GM19467 (cell line): ENCODE measurements around the gene SLC10A7.

Source experiments
- ATAC-seq: cut with Tn5 transposase; IDR thresholded peaks from one replicate; pipeline ENCODE4 v1.9.1; 2021; ENCODE audit warnings: mild to moderate bottlenecking, moderate library complexity; ENCODE audit not compliant: unreplicated experiment

Gene SLC10A7

DNA sequence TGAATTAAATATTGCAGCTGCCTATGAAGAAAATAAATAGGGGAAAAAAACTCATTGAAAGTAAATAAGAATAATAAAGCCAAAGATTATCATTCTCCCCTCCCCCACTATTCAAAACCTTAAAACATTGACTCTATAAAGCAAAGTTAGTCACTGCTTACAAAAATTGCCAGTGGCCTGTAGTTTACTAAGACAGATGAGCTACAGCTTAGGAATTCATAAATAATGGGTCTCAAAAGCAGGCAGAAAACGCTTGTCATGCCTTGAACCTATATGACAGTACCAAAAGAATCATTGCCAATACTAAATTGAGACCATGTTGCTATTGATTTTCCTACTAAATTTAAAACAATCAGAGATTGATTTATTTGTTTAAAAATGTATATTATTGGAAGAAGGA, 78.9 kb downstream of the SLC10A7 start:
- ATAC-seq = no peak

DNA sequence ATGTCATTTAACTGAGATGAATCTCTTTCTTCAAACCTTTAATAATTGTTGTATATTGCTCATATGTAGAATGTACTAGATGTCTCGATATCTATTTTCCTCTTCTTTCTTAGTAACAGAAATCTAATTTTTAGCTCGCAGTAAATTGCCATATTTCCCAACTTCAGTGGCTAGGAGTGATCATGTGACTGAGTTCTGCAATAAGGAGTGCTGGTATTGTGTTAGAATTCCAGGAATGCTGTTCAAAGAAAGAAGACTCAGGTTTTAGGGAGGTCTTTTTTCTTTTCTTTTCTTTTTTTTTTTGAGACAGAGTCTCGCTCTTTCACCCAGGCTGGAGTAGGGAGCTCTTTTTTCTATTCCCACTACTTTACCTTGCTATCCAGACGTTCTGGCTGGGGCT, 81.7 kb downstream of the SLC10A7 start:
- ATAC-seq = no peak

DNA sequence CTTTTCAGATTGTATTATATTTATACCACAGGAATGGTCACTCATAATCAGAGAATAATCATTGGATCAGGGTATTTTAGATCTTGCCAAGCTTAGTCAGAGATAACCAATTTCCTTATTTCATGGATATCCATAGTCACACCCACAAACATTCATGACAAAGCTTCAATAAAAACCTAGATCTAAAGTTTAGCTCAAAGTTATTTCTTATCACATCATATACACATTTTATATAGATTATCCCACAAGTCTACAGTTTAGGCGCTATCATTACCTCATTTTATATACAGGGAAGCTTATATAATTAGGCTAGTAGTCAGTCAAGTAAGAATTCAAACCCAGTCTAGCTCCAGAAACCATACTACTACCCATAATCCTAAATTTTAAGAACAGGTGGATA, 82.3 kb downstream of the SLC10A7 start:
- ATAC-seq = no peak

DNA sequence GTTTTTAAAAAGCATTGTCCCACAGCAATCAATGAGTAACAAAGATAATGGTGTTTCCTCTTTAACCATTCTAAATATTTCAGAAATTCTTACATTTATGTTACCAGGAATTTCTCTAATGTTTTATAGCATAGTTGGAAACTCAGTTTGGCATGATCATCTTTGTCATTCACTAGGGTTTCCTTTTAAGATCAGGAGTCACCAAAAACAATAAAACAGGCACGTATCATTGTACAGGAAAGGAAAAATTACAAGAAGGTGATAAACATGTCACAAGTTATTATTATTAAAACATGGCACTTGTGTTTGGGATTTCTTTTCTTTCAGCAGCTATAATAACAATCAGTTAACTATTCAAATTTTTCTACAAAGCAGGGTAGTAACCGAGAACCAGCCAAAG, 84.0 kb downstream of the SLC10A7 start:
- no peak for ATAC-seq

DNA sequence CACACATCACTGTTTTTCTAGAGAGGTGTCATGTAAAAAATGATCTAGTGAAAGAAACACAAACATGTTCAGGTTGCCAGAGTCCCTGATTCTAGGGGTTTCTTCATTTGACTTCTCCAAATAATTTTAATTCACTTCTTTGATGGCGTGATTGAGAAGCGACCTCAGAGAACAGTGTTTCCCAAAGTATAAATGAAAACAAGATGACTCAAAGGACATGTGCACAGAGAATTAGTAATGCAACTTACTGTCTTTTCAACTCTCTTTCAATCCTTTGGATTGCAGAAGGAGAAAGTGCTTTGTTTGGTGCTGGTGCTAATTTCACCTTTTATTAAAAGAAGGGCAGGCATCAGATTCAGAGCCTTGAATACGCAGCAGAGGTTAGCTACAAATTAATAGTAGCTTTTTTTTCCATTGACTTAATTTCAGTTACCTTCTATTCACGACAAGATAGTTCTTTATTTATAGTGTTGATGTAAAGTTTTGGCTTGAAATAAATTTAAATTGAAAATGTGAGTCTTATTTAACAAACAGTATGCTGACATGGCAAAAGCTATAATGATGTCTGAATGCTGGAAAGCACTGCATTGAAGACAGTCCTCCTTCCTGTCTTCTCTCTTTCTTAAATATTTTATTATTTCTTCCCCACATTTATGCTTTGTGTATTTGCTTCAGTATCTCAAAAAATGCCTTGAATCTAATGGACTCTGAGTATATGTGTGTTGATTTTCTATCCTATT, 85.1 kb downstream of the SLC10A7 start:
- ATAC-seq = no peak

DNA sequence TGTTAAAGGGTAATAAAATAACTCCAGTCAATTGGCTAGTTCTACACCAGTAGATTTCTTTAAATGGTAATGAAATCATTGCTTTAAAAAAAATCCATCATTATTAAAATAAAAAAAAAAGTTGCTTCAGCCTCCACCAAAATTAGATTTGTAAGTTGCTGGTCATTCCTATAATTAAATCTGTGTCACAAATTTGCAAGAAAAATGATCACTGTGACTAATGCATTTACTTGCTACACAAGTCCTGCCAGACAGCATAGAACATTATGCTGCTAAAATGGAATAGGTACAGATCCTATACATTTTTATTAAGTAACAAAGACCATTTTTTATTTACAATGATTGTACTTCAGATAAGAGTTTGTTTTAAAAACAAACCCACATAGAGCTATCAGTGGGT, 85.8 kb downstream of the SLC10A7 start:
- no peak for ATAC-seq

DNA sequence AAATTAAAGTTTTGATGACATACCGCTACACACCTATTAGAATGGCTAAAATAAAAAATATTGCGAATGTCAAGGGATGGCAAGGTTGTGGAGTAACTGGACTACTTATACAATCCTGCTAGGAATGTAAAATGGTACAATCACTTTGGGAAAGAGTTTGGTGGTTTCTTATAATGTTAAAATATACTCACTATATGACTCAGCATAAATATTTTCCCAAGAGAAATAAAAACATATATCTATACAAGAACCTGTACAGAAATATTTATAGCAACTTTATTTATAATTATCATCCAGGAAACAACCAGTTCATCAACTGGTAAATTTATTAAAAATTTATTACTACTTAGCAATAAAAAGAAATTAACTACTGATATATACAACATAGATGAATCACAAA, 89.7 kb downstream of the SLC10A7 start:
- no peak for ATAC-seq

DNA sequence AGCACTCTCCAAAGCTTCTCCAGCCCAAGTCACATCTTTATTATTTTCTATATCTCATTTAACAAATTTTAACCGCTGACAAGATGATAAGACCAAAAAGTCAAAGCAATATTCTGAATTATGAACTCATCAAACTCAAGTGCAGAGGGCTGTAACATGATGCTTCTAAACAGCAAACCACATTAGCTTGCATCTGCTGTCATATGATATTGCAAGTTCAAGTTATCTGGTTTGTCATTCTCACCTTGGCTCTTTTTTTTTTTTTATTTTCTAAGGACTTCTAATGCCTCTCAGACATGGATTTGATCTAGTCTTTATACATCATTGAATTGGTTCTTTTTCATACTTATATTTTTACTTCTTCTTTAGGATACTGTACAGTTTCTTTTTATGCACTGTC, 93.4 kb downstream of the SLC10A7 start:
- no peak for ATAC-seq

DNA sequence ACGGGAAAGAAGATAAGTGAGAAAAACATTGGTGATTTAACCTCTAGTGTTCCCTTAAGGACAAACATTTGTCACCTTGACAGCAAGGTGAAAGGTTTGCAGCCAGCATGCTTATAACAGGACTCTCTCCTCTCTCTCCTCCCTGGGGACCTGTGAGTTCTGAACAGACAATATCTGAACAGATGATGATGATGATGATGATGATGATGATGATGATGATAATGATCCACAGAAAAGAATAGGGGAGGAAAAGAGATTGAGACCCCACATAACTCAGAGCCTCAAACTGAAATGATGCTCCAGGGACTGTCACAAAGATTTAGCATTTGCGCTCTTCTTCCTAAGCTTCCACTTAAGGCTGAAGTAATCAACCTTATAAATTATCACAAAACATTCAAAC, 103.9 kb downstream of the SLC10A7 start:
- ATAC-seq = no peak

DNA sequence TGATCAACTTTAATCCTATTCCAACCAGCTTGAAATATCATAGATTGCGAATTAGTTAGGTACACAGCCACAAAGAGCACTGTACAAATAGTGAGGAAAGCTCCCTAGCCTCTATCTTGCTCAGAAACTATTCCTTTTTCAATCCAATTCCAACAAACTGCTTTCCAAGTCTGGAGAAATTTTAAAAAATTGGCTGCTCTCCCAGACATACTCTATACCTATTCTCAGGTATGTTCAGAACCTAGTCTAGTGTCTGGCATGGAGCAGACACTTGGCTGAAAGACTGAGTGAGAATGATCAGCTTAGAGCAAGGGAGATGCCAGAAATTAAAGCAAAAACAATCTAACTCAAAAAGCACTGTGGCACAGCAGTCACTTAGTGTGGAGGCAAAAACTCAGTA, 105.9 kb downstream of the SLC10A7 start:
- ATAC-seq = no peak

DNA sequence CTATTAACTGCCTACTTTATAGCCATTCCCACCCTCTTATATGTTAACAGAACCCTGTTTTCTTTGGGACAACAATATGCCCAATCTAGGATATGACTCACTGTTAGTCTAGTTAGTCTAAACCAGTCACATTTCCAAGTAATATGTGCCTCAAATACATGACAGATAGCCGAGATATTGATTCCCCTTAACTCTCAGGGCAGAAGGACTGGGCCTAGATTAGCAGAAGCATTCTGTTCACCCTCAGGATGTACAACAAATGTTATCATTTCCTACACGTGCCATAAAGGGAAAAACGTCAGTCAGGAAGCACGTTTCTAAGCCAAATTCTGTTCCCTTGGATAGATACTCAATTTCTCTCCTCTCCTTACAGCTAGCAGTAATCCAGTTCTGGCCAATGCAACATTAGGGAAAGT, 114.1 kb downstream of the SLC10A7 start:
- no peak for ATAC-seq

DNA sequence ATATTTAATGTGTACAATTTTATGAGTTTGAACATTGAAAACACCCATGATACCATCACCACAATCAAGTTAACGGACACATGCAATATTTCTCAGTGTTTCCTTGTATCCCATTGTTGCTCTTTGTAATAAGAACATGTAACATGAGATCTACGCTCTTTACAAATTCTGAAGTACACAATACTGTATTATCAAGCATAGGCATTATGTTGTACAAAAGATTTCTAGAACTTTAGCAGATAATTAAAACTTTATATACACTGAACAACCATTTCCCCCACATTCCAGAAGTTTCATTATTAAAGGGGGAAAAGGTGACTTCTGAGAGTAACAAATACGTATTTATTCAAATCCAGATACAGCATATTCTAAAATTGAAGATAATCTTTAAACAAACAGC, 114.5 kb downstream of the SLC10A7 start:
- ATAC-seq = no peak

DNA sequence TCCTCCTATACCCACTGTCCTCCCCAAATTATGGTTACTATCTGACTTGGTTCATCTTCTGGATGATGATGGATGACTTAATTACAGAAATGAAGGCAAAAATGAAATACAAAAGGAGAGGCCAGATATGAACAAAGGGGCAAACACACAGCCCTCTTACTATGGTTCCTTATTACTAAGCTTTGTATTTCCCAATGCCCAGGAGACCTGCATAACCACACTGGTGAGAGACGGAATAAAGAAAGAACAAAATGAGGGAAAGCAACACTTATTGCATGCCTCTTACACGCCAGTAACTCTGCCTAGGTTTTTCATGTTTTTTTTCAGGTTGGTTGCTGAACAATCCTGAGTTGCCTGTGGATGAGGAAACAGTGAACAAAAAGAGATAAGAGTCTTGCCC, 120.5 kb downstream of the SLC10A7 start:
- no peak for ATAC-seq

DNA sequence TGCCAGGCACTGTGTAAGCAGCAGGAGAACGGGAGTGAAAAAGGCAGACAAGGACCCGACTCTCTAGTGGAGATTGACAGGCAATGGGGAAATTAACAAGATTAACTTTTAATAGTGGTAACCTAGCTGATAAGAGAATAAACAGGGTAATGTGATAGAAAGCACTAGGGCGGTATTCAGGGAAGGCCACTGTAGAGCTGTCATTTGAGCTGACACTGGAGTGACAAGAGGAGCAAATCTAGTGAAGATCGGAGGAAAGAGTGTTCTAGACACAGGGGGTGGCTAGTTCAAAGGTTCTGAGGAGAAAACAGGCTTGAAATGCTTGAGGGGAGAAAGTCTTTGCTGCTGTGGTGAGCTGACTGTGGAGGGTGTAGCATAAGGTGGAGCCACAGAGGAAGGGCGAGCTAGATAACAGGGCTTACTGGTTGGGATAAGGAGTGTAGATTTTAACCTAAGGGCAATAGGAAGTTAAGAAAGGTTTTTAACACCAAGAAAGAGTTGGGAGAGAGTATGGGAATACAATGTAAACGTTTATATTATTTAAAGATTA, 122.8 kb downstream of the SLC10A7 start:
- ATAC-seq = no peak

DNA sequence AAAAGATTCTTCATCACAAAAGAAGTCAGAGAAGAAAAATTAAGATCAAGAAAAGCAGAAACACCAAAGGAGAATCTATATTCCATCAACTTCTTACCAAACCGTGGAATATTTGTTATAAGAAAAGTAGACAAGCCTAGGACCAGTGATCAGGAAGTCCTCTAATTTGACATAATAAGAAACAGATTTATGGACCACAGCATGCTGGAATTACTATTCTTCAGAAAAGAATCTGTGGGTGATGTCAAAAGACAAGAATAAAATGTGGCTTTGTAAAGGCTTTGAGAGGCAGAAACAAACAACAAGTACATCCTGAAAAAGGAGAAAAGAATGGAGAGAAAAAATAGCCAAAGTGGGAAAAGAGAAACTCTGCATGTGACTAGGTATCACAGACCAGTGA, 123.3 kb downstream of the SLC10A7 start:
- no peak for ATAC-seq

DNA sequence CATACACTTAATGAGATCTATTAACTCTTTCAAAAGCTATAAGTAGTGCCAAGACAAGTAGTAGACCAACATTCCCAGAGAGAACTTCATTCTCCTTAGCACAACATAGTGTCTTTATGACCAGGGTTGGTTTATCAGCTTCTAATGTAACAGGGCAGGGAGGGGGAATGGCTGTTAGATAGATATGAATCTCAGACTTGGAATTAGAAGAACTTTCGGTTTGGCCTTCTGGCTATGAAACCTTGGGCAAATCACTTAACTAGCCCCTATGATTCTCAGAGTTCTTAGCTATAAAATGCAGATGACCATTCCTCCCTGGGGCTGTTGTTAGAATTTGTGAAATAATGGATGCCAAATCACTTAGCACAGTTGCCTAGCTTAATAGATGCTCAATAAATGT, 132.2 kb downstream of the SLC10A7 start:
- no peak for ATAC-seq

DNA sequence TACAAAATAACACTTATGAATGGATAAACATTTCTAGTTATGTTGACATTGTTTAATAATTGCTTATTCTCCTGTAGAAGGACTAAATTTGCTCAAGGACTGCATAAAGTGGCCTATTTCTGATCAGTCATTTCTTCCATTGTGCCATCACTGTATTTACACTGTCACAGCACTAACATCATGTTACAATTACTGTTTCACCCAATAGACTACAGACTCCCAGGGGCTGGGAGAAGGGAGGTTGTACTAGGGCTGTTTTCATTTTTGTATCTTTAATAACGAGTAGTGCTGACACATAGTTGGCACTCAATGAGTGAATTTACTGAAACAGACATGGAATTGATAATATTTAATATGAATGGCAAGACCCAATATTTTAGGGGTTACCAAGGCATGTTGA, 139.5 kb downstream of the SLC10A7 start:
- ATAC-seq = no peak

DNA sequence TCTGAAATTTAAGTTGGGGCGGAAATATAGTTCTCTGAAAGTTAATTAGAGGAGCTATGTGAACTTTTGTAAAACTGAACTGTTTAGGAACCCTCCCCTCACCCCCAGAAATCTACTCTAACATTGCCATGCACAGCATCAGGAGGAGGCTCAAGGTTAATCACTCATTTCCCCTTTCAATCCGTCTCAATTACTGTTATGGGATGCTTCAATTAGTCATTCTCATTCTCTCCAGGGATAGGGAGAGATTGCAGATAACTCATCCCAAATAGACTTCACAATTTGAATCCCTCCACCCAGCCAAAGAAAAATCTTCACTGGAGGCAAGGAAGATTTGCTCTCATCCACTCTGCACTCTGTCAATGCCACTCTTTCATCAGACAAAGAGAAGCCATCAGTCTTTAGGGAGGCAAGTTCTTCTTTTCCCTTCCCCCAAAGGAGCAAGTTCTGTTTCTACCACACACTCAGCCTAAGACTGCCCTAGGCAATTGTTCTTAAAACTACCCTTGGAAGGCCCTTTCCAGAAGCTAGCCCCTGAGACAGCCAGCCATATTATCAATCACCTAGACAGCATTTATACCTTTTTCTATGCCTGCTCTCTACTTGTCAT, 140.4 kb downstream of the SLC10A7 start:
- ATAC-seq = no peak

DNA sequence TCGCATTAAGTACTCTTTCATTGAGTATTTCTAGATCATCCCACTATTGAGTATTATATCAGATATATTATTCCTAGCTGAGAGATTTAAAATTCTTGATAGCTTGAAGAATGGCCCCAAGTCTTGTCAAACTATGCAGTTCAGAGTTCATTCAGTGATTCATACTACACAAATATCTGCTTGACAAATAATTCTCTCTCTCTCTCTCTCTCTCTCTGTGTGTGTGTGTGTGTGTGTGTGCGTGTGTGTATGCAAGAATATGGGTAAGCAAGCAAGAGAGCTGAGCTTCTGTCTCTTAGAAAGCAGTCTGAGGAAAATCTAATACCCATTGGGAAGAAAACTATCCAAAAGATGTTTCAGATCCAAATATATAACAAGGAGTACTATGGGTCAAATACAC, 142.0 kb downstream of the SLC10A7 start:
- ATAC-seq = no peak

DNA sequence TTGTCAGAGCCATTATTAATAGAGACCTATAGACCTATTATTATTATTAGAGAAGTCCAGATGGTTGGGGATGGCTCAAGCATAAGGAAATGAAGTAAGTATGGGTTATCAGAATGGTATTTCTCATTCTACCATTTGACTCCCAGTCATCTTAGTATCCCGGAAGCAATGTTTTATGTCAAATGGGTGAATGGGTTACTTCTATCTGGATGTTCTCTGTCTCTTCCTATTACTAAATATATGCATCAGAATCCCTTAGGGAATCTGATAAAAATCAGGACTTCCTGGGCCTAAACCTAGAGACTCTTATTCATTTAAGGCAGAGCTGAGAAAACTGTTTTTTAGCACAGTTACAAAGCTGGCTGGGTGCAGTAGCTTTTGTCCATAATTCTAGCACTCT, 149.9 kb downstream of the SLC10A7 start:
- no peak for ATAC-seq

DNA sequence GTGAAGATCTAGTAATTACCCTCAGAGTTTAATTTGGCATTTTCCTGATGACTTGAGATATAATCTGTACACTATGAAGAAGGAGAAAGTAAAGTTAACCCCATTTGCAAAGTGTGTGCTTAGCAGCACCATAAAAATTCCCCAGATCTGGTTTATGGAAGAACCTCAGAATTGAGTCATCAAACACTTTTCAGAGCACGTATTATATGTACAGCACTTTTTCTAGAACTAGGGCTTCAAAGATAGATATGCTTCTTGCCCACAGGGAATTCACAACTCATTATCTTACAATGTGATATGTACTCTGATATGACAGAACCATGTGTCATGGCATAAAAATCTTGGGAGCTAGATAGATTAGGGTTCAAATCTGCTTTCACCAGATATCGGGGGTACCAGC, 150.9 kb downstream of the SLC10A7 start:
- ATAC-seq = no peak

DNA sequence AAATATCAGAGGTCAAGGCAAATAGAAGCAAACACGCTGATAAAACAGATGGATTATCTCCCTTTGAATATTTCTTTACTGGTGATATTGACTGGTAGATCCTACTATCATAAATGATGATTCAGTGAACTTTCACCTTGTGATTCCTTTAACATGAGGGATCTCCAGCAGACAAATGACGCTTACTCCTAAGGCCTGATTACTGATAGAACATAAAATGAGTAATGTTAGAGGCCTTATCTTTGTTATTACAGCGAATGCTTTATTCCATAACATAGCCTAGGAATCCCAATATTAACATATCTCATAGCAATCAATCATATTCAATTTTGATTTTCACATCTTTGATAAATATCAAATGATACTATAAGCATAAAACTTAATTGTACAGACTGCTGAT, 152.3 kb downstream of the SLC10A7 start:
- ATAC-seq = no peak

DNA sequence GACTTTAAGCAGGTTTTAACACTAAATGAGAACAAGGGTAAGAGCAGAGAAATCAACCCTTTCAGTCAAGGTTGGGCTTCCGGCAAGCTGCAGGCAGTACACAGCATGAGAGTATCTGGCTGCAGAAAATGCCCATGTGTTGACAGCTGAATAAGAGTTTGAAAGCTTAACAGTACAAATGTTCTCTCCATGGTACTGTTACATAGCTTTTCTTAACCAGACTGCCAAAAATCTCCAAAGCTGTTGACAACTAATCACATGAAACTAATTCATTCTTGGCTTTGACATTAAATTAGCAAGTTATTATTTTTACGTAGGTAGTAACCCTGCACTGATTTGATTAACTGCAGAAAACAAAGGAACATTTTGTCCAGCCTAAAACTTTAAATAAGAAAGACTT, 153.5 kb downstream of the SLC10A7 start:
- no peak for ATAC-seq
